MM.1S (cell line): ENCODE results near the gene TMEM219.

Experiments
- CTCF ChIP-seq: fragments of 300-600 bp; sonication (generic); IDR thresholded peaks from 2 replicates; pipeline ENCODE4 v1.5.1; 2016; ENCODE audit warnings: antibody characterized with exemption, low read length, mixed read lengths
- EZH2 ChIP-seq: fragments of 300-600 bp; sonication (generic); optimal IDR thresholded peaks from 2 replicates; pipeline ENCODE3; 2017; ENCODE audit warnings: low read depth, mild to moderate bottlenecking, antibody characterized with exemption, low read length, mixed read lengths

GRCh38 chr16:29975134-29975538, 13.3 kb downstream of the TMEM219 start:
- TF ChIP-seq EZH2: no peak
- no peak for TF ChIP-seq CTCF
